GM19240 (cell line): Measurements from ENCODE around the gene ARAF.
"Not testable (repeated sequence)": the region's sequence is repeated elsewhere in the genome, so short reads cannot be mapped to it uniquely, and the experiment has no call there.

ENCODE experiments used
- DNase-seq: peaks from one replicate; pipeline ENCODE4 v3.0.0; 2011; ENCODE audit warnings: low spot score; ENCODE audit not compliant: insufficient read length

ARAF gene

GRCh38 chrX:47585273-47585672 lies 24.3 kb downstream of the ARAF start:
- DNase-seq: no peak

DNA sequence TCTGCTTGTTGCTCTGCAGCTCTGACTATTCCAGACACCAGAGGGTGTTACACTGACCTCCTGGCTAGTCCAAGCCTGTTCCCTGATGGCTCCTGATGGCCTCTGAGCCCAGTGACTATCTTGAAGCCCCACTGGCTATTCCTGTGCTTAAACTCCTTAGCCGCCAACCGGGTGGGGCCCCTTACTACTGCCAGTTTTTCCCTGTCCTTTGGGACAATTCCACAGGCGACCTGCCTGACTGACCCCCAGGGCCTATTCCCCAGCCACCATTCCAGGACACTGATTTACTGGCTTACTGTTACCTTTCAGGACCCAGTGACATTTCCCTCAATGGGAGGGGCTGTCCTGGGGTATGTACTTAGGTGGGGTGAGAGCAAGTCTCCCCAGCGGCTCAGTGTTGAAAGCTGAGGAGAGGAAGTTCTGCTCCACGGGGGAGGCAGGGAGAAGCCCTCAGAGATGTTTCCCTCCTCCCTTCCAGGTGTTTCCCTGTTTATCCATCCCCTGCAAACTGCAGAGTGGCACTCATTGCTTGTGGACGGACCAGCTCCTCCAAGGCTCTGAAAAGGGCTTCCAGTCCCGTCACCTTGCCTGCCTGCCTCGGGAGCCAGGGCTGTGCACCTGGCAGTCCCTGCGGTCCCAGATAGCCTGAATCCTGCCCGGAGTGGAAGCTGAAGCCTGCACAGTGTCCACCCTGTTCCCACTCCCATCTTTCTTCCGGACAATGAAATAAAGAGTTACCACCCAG lies 25.2 kb downstream of the ARAF start:
- no peak for DNase-seq

DNA sequence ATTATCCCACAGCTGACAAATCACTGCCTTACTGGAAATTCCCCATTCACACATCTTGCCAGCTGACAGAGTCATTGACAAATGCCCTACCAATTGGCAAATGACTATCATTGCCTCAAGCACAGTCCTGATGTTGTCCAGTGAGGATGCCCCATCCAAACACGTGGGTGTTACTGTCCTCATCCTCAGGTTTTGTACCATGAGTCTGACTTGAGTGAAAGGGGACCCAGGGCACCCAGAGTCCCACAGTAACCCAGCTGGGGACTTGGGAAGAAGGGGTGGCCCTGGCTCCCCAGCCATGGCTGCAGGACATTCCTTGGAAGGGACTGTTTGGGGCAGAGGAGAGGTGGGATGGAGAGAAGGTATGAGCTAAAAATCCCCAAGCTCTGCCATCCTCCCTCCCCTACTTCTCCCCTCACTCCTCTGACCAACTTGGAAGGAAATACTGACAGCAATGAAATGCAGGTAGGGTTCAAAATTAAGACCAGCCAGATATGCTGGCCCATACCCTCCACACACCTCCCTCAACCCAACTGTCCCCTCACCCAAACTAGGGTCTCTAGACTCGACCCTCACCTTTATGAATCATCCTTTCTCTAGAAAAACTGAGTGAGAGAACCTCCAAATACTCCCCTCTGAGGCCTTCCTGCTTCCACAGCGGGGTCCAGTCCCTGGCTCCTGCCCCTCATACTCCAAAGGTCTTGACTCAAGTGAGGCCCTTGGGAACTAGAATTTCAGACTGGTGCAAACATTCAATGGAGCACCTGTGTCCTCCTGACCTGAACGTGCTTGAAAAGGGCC lies 26.3 kb downstream of the ARAF start:
- DNase-seq: no peak

GRCh38 chrX:47587906-47588735 lies 27.1 kb downstream of the ARAF start:
- DNase-seq: no peak

DNA sequence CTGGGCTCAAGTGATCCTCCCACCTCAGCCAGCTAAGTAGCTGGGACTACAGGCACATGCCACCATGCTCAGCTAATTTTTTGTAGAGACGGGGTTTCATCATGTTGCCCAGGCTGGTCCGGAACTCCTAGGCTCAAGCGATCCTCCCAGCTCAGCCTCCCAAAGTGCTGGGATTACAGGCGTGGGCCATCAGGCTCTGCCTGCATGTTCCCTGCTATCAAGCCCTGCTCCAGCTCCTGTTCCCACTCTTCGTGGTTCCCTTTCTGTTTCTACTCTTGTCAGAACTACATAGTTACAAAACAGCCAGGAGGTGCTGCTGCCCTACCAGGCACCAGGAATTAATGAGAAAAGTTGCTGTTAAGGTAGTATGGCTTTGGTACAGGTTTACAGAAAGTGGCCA lies 30.0 kb downstream of the ARAF start:
- DNase-seq: no peak

- no peak for DNase-seq
Measured at GRCh38 chrX:47593522-47593921, 32.5 kb downstream of the ARAF start.

DNA sequence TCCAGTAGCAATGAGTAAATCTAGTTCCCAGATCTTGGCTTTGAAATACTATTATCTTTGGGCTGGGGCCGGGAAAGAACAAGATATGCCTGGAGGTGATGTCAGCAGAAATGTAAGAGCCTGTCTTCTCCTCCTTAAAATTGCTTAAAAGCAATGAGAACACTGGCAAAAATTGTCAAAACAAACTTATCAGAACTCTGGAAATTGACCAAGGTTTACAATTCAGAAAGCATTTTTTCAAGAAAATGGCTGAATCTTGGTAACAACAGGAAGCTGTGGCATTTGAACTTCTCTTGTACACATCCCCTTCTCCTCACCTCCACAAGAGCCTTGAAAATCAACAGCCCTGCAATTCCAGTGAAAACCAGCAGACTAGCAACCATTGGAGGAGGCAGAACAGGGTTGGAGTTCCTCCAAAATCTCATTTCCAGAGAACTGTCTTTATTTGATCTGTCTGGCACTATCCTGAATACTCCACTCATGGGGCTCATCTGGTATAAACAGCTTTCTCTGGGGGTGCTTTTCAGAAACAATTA lies 34.8 kb downstream of the ARAF start:
- DNase-seq: no peak

- DNase-seq: no peak
Measured at GRCh38 chrX:47596256-47596655, 35.3 kb downstream of the ARAF start.

- DNase-seq: no peak
Measured at GRCh38 chrX:47597222-47597621, 36.2 kb downstream of the ARAF start.

- DNase-seq: not testable (repeated sequence)
Measured at GRCh38 chrX:47603125-47603524, 42.1 kb downstream of the ARAF start.

DNA sequence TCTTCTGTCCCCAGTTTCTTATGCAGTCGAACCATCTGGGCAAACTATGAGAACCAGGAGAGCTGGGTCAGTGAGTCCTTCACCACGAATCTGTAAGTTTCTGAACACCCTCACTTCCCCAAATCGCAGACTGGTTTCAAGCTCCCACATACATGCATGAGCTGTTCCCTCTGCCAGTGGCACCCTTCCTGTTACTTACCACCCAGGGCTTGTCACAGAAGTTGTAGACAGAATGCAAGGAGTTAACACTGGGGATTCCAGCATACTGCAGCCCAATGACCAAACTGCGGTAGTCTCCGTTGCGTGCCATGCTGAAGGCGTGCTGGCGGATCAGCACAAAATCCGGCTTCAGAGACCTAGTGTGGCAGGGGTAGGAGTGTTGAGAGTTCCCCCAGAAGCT lies 44.0 kb downstream of the ARAF start:
- no peak for DNase-seq

DNA sequence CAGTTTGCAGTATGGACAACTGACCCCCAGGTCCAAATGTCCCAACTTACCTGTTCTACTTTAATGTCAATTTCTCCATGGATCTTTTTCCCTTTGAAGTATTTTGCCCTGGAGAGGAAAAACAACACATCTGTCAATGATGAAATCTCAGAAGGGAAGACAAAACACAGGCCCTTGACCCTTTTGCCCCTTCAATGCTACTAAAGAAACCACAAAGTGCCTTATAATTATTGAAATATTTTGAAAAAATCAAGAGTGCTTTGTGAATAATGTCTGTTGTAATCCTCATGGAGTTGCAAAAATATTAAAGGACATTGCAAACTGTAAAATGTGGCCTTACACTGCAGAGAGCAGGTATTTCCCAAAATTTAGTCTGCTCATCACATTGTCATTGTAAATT lies 46.1 kb downstream of the ARAF start:
- DNase-seq: no peak

- DNase-seq: no peak
Measured at GRCh38 chrX:47608130-47608810, 47.3 kb downstream of the ARAF start.

DNA sequence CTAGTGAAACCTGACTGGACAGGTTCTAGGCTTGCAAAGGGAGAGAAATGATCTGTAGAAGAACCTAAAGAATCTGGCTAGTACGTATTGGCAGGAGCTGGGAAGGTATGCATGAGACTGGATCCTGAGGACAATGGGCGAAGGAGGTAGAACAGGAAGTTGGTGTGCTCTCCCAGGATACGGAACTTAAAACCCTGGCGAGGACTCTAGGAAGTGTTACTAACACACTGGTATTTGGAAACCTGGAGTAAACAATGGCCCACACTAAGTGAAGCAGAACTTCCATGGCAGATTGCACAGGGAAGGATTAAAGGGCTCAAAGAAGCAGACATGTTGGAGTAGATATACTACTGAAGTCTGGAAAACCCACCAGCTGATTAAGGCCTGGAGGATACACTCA lies 49.5 kb downstream of the ARAF start:
- no peak for DNase-seq

DNA sequence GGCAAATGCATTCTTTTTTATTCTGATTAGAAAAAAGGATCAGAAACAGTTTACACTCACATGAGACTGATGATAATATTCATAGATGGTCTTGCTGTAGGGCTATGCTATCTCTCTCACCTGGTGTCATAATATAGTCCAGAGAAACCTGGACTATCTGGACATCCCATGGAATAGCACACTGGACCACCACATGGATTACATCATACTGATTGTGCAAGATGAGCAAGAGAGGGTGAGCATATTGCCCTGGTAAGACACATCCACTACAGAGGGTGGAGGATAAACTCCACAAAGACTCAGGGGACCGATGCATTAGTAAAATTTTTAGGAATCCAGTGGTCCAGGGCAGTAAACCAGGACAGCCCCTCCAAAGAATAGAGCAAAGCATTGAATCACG lies 50.5 kb downstream of the ARAF start:
- DNase-seq: no peak

- DNase-seq: no peak
Measured at GRCh38 chrX:47611926-47612325, 50.9 kb downstream of the ARAF start.

DNA sequence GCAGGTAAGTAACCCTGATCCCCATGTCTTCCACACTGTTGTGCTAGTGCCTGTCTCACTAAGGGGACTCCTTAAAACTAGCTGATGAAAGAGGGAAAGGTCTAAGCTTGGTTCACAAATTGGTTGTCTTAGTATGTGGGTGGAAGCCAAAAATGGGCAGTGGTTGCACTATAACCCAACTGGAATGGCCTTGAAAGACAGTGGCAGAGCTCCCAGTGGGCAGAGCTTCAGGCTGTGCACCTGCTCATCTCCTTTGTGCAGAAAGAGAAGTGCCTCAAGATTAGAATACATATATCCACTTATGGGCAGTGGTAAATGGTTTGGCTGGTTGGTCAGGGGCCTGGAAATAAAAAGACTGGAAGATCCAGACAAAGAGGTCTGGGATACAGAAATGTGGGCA lies 51.4 kb downstream of the ARAF start:
- DNase-seq: no peak

- no peak for DNase-seq
Measured at GRCh38 chrX:47613082-47613481, 52.1 kb downstream of the ARAF start.

DNA sequence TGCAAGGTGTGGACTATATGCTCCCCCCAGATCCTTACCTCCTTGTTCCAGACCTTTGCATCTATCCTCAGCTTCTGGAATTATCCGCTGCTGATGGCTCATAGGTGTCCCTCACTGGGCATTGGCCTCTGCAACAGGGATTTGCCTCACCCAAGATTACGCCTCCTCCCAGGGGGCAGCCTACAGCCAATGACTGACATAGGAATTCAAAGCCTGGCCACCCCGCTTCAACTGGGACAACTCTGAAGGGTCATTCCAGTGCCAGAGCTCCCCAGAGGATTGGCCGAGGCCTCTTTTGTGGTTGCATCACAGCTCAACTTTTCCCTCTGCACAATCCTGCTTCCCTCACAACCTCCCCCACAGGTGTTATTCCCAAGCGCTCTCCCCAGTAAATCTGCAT lies 53.6 kb downstream of the ARAF start:
- DNase-seq: no peak

DNA sequence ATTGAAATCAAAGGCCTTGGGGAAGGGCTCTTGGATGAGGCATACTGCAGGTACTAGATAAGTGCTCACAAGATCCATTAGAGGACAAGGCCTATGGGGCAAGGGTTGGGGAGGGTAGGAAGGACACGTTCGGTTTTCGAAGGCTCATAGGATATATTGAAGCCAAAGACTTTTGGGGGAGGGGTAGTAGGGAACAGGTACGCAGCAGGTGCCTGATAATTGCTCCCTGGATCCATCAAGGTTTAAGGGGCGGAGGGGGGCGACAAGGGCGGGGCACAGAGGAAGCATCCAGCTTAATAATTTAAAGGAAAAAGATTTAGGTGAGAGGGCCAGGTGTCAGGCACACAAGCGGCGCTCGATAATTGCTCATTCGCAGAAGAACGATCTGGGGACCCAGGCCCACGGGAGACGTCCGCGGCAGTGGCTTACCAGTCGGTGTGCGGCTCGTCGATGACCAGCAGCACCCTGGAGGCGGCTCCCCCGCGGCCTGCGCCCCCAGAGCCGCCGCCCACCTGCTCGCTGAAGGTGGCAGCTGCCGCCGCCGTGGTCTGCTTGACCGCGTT lies 58.0 kb downstream of the ARAF start:
- DNase-seq: no peak
